GM23338 (cell line): ENCODE data around the gene TRIP4. TPM values are rescaled to one million over a fixed set of nuclear protein-coding genes. Genes with fewer than 3 reads are reported as not detected.

Experiments
- ATAC-seq: fragments of 200-7000 bp; cut with Tn5 transposase; 3 replicates; pipeline ENCODE4 v1.9.1; 2020
- DNase-seq: peaks from one replicate; pipeline ENCODE4 v3.0.0-alpha.2; 2015; ENCODE audit warnings: low spot score
- H2AFZ ChIP-seq: fragments of 200-600 bp; sonication (generic); 2 replicates; pipeline ENCODE4 v1.8.0; 2016; ENCODE audit warnings: antibody characterized with exemption, mild to moderate bottlenecking, moderate library complexity
- H3F3A ChIP-seq: fragments of 200-600 bp; sonication (generic); replicated peaks from 2 replicates; pipeline ENCODE4 v1.8.0; 2017; ENCODE audit warnings: antibody characterized with exemption, mixed run types, low read depth
- H3K27ac ChIP-seq: fragments of 200-600 bp; sonication (generic); 2 replicates; pipeline ENCODE4 v1.6.1; 2016; ENCODE audit warnings: low read depth
- H3K27me3 ChIP-seq: fragments of 200-600 bp; sonication (generic); 2 replicates; pipeline ENCODE4 v1.8.0; 2016; ENCODE audit warnings: mild to moderate bottlenecking, mixed run types, moderate library complexity; ENCODE audit not compliant: insufficient read depth
- H3K36me3 ChIP-seq: fragments of 200-600 bp; sonication (generic); 2 replicates; pipeline ENCODE4 v1.8.0; 2016; ENCODE audit warnings: mild to moderate bottlenecking; ENCODE audit not compliant: insufficient read depth
- H3K4me1 ChIP-seq: fragments of 200-600 bp; sonication (generic); 2 replicates; pipeline ENCODE4 v1.8.0; 2016; ENCODE audit warnings: mild to moderate bottlenecking, moderate library complexity; ENCODE audit not compliant: insufficient read depth
- H3K4me2 ChIP-seq: fragments of 200-600 bp; sonication (generic); 2 replicates; pipeline ENCODE4 v1.7.1; 2017; ENCODE audit warnings: mixed run types
- H3K4me3 ChIP-seq: fragments of 200-600 bp; sonication (generic); 2 replicates; pipeline ENCODE4 v1.6.1; 2016; ENCODE audit warnings: mixed run types
- H3K79me2 ChIP-seq: fragments of 200-600 bp; sonication (generic); replicated peaks from 2 replicates; pipeline ENCODE4 v1.8.0; 2017; ENCODE audit warnings: mild to moderate bottlenecking; ENCODE audit not compliant: insufficient read depth
- H3K9me2 ChIP-seq: fragments of 200-600 bp; sonication (generic); 2 replicates; pipeline ENCODE4 v1.8.0; 2017; ENCODE audit not compliant: insufficient read depth
- H4K20me1 ChIP-seq: fragments of 200-600 bp; sonication (generic); replicated peaks from 2 replicates; pipeline ENCODE4 v1.8.0; 2017; ENCODE audit warnings: mild to moderate bottlenecking; ENCODE audit not compliant: insufficient read depth
- H3K27ac Mint-ChIP-seq: 2 replicates; pipeline ENCODE4 v1.8.0; 2020; ENCODE audit warnings: inconsistent platforms, mild to moderate bottlenecking, moderate library complexity, mixed read lengths
- H3K27me3 Mint-ChIP-seq: 3 replicates; pipeline ENCODE4 v1.8.0; 2022; ENCODE audit warnings: low read depth, mild to moderate bottlenecking, moderate library complexity, mixed read lengths, inconsistent platforms; ENCODE audit not compliant: insufficient read depth, poor library complexity
- H3K36me3 Mint-ChIP-seq: 3 replicates; pipeline ENCODE4 v1.8.0; 2021; ENCODE audit warnings: low read depth, mild to moderate bottlenecking, inconsistent platforms, moderate library complexity, mixed read lengths
- H3K4me1 Mint-ChIP-seq: 3 replicates; pipeline ENCODE4 v1.8.0; 2020; ENCODE audit warnings: mild to moderate bottlenecking, inconsistent platforms, mixed read lengths
- H3K4me3 Mint-ChIP-seq: 3 replicates; pipeline ENCODE4 v1.8.0; 2021; ENCODE audit warnings: moderate library complexity, mild to moderate bottlenecking, inconsistent platforms, mixed read lengths
- H3K9me3 Mint-ChIP-seq: 3 replicates; pipeline ENCODE4 v1.8.0; 2020; ENCODE audit warnings: moderate library complexity, mild to moderate bottlenecking, inconsistent platforms, mixed read lengths
- CREB1 ChIP-seq: fragments of 250-450 bp; sonication (Bioruptor Pico); IDR thresholded peaks from 2 replicates; pipeline ENCODE4 v1.5.0; 2020; ENCODE audit warnings: low read depth, mild to moderate bottlenecking, moderate library complexity
- CTCF ChIP-seq, 2 experiments: fragments of 200-600 bp in 1 of 2; sonication (generic) in 1 of 2; conservative IDR thresholded peaks; 2 replicates each; pipeline versions ENCODE4 v1.5.1 to v1.6.1; 2016 to 2017; ENCODE audit warnings: antibody characterized with exemption in 2 of 2, low read depth in 2 of 2, mild to moderate bottlenecking in 2 of 2, moderate library complexity in 1 of 2
- ETS1 ChIP-seq: IDR thresholded peaks from 2 replicates; pipeline ENCODE4 v1.6.1; 2016; ENCODE audit warnings: antibody characterized with exemption
- EZH2 ChIP-seq: fragments of 200-600 bp; sonication (generic); IDR thresholded peaks from one replicate; pipeline ENCODE4 v1.8.0; 2017; ENCODE audit warnings: antibody characterized with exemption, mild to moderate bottlenecking, low read depth; ENCODE audit not compliant: unreplicated experiment
- EZH2phosphoT487 ChIP-seq: fragments of 200-600 bp; sonication (generic); IDR thresholded peaks from one replicate; pipeline ENCODE4 v1.8.1; 2018; ENCODE audit warnings: antibody characterized with exemption; ENCODE audit not compliant: unreplicated experiment
- JUNB ChIP-seq: IDR thresholded peaks from one replicate; pipeline ENCODE4 v1.6.1; 2016; ENCODE audit warnings: antibody characterized with exemption; ENCODE audit not compliant: unreplicated experiment
- NANOG ChIP-seq: IDR thresholded peaks from 2 replicates; pipeline ENCODE4 v1.6.1; 2016; ENCODE audit warnings: antibody characterized with exemption, borderline replicate concordance
- POLR2AphosphoS5 ChIP-seq: IDR thresholded peaks from 2 replicates; pipeline ENCODE4 v1.6.1; 2016; ENCODE audit warnings: antibody characterized with exemption, low read depth
- REST ChIP-seq: IDR thresholded peaks from one replicate; pipeline ENCODE4 v1.6.1; 2018; ENCODE audit warnings: antibody characterized with exemption; ENCODE audit not compliant: unreplicated experiment
- STAT1 ChIP-seq: IDR thresholded peaks from one replicate; pipeline ENCODE4 v1.6.1; 2016; ENCODE audit warnings: antibody characterized with exemption; ENCODE audit not compliant: unreplicated experiment
- ZNF114 ChIP-seq: fragments of 250-450 bp; sonication (Bioruptor Pico); IDR thresholded peaks from 2 replicates; pipeline ENCODE4 v1.5.0; 2020; ENCODE audit warnings: mild to moderate bottlenecking, moderate library complexity
- ZNF331 ChIP-seq: fragments of 250-450 bp; sonication (Bioruptor Pico); IDR thresholded peaks from 2 replicates; pipeline ENCODE4 v1.5.0; 2020; ENCODE audit warnings: low read depth, mild to moderate bottlenecking, moderate library complexity
- ZNF462 ChIP-seq: fragments of 250-450 bp; sonication (Bioruptor Pico); IDR thresholded peaks from 2 replicates; pipeline ENCODE4 v1.5.0; 2020; ENCODE audit warnings: mild to moderate bottlenecking, moderate library complexity
- polyA plus RNA-seq: library from polyadenylated mRNA; unstranded; fragments of >200 nt; fragmentation: Nextera tagmentation; extraction: Ambion mirVana; gene quantifications from 2 replicates; pipeline ENCODE4 v1.2.1, GENCODE V29; 2016
- total RNA-seq: library from RNA; depleted of rRNA; stranded (reverse); fragments of >200 nt; shearing (Covaris generic); gene quantifications from 2 replicates; pipeline ENCODE4 v1.2.3, GENCODE V29; 2014

The TRIP4 gene
- total and polyA plus RNA-seq, 2 experiments from 2014 or later: 10.3 to 16.0 TPM

- H3K36me3 Mint-ChIP-seq: peaks cover under 1% of the 10 kb centered on the region; the same call in 1 of the 3 replicates
- H3K27me3 Mint-ChIP-seq: no peaks in the 10 kb centered on the region
- Histone ChIP-seq H4K20me1 (peaks cover 3% of the 10 kb centered on the region; the same call in 1 of the 2 replicates), H3F3A (no peaks in the 10 kb centered on the region), H3K36me3 (no peaks in the 10 kb centered on the region), H3K4me3 (no peak overlapping the region), H3K9me2 (no peaks in the 10 kb centered on the region), H3K79me2 (no peaks in the 10 kb centered on the region), H3K4me1 (no peaks in the 10 kb centered on the region), H3K27ac (no peak overlapping the region), H2AFZ (no peak overlapping the region), H3K4me2 (no peak overlapping the region), H3K27me3 (no peaks in the 10 kb centered on the region)
- H3K9me3 Mint-ChIP-seq: no peaks in the 10 kb centered on the region
- H3K27ac Mint-ChIP-seq: no peak overlapping the region
- no peaks in the 10 kb centered on the region for H3K4me1 Mint-ChIP-seq
- no peak for DNase-seq
- H3K4me3 Mint-ChIP-seq: no peak overlapping the region
- no peak for TF ChIP-seq NANOG
- TF ChIP-seq EZH2: no peak
- no peak for TF ChIP-seq CTCF (conservative IDR thresholded peaks at IDR 0.05; ENCODE audit: low read depth in 2 of 2)
- no peak for TF ChIP-seq REST
- TF ChIP-seq ETS1: no peak
- no peak for TF ChIP-seq ZNF114
- TF ChIP-seq POLR2AphosphoS5: no peak
- no peak for TF ChIP-seq JUNB
- TF ChIP-seq ZNF462 (CRISPR knock-in tag): no peak
- no peak for TF ChIP-seq CREB1 (CRISPR knock-in tag)
- no peak for TF ChIP-seq ZNF331 (CRISPR knock-in tag)
- no peak for TF ChIP-seq STAT1
- TF ChIP-seq EZH2phosphoT487: no peak
- no peak for ATAC-seq
Observed at GRCh38 chr15:64441852-64442251, 54.2 kb downstream of the TRIP4 start.
